SK-N-SH (cell line): ENCODE measurements around the gene LMF1. TPM values are rescaled to one million over a fixed set of nuclear protein-coding genes. Genes with fewer than 3 reads are reported as not detected.

ENCODE experiments used
- CTCF ChIA-PET: fragments of 300-600, 350-600 bp; formaldehyde crosslinking; extraction: SDS; loops from one replicate; lab custom pipeline; 2021; lab: Yijun Ruan, JAX
- POLR2A ChIA-PET: fragments of 350-600 bp; sonication (Branson Sonifier 250); formaldehyde crosslinking; extraction: SDS; loops from one replicate; lab custom pipeline; 2020; ENCODE audit warnings: antibody characterized with exemption, inconsistent platforms; lab: Yijun Ruan, JAX
- DNase-seq: peaks from one replicate; pipeline ENCODE4 v3.0.0; 2012
- H2AFZ ChIP-seq: fragments of 200-600 bp; sonication (generic); 2 replicates; pipeline ENCODE4 v1.8.1; 2016; ENCODE audit warnings: antibody characterized with exemption, mild to moderate bottlenecking, low read depth
- H3F3A ChIP-seq: fragments of 200-600 bp; sonication (generic); replicated peaks from 2 replicates; pipeline ENCODE3; 2016; ENCODE audit warnings: antibody characterized with exemption, mild to moderate bottlenecking; ENCODE audit not compliant: insufficient read depth
- H3K27ac ChIP-seq, 2 experiments: fragments of 200-500 bp in 1 of 2; fragments of 200-600 bp in 1 of 2; sonication (Bioruptor generic) in 1 of 2; sonication (generic), shearing (Covaris generic) in 1 of 2; 2 replicates each; pipeline versions ENCODE4 v1.5.1 to v1.6.1; 2014 to 2016; ENCODE audit warnings: low read depth in 2 of 2, inconsistent platforms in 1 of 2, low read length in 1 of 2, mild to moderate bottlenecking in 1 of 2, mixed read lengths in 1 of 2
- H3K27me3 ChIP-seq: fragments of 200-600 bp; sonication (generic), shearing (Covaris generic); 2 replicates; pipeline ENCODE4 v1.6.1; 2016; ENCODE audit warnings: mixed run types; ENCODE audit not compliant: insufficient read depth
- H3K36me3 ChIP-seq, 2 experiments: fragments of 200-500 bp in 1 of 2; fragments of 200-600 bp in 1 of 2; sonication (Bioruptor generic) in 1 of 2; sonication (generic) in 1 of 2; replicated peaks in 1 of 2; 2 replicates each; pipeline versions ENCODE3 to v1.5.1; 2014 to 2016; ENCODE audit warnings: low read length in 1 of 2, mild to moderate bottlenecking in 1 of 2; ENCODE audit not compliant: insufficient read depth in 2 of 2, control insufficient read depth in 1 of 2
- H3K4me1 ChIP-seq, 2 experiments: fragments of 200-500 bp in 1 of 2; fragments of 200-600 bp in 1 of 2; sonication (Bioruptor generic) in 1 of 2; sonication (generic), shearing (Covaris generic) in 1 of 2; 2 replicates each; pipeline versions ENCODE4 v1.5.1 to v1.6.1; 2014 to 2016; ENCODE audit warnings: low read depth in 1 of 2, low read length in 1 of 2, mixed run types in 1 of 2; ENCODE audit not compliant: insufficient read depth in 2 of 2, control insufficient read depth in 1 of 2
- H3K4me2 ChIP-seq: fragments of 200-600 bp; sonication (generic), shearing (Covaris generic); 2 replicates; pipeline ENCODE4 v1.6.1; 2017; ENCODE audit warnings: mixed run types
- H3K4me3 ChIP-seq, 2 experiments: fragments of 200-500 bp in 1 of 2; fragments of 200-600 bp in 1 of 2; sonication (Bioruptor generic) in 1 of 2; sonication (generic), shearing (Covaris generic) in 1 of 2; 2 replicates each; pipeline versions ENCODE4 v1.5.1 to v1.8.1; 2014 to 2016; ENCODE audit warnings: low read depth in 2 of 2, inconsistent platforms in 1 of 2, low read length in 1 of 2, mild to moderate bottlenecking in 1 of 2, mixed read lengths in 1 of 2, moderate library complexity in 1 of 2
- H3K79me2 ChIP-seq: fragments of 200-600 bp; sonication (generic); 2 replicates; pipeline ENCODE4 v1.8.1; 2017; ENCODE audit warnings: mild to moderate bottlenecking; ENCODE audit not compliant: insufficient read depth
- H3K9ac ChIP-seq: fragments of 200-600 bp; sonication (generic); 2 replicates; pipeline ENCODE4 v1.6.1; 2017; ENCODE audit warnings: mixed run types
- H3K9me2 ChIP-seq: fragments of 200-600 bp; sonication (generic); 2 replicates; pipeline ENCODE4 v1.6.1; 2017; ENCODE audit warnings: mixed run types
- H3K9me3 ChIP-seq: fragments of 200-600 bp; sonication (generic); 2 replicates; pipeline ENCODE4 v1.6.1; 2017; ENCODE audit warnings: mixed run types, mild to moderate bottlenecking, moderate library complexity
- H4K20me1 ChIP-seq: fragments of 200-600 bp; sonication (generic); 2 replicates; pipeline ENCODE4 v1.6.1; 2017; ENCODE audit warnings: mild to moderate bottlenecking, mixed run types; ENCODE audit not compliant: insufficient read depth
- CTCF ChIP-seq: fragments of 200-600 bp; sonication (generic); IDR thresholded peaks from 2 replicates; pipeline ENCODE4 v1.6.1; 2017; ENCODE audit warnings: antibody characterized with exemption, mild to moderate bottlenecking, moderate library complexity
- FOSL2 ChIP-seq: IDR thresholded peaks from 2 replicates; pipeline ENCODE4 v1.4.0; 2012; ENCODE audit warnings: low read depth, mild to moderate bottlenecking, moderate library complexity, borderline replicate concordance
- FOXJ3 ChIP-seq: sonication (generic); formaldehyde crosslinking; IDR thresholded peaks from 2 replicates; pipeline ENCODE4 v1.5.1; 2020; ENCODE audit warnings: mild to moderate bottlenecking, missing genetic modification reagents
- FOXM1 ChIP-seq: IDR thresholded peaks from 2 replicates; pipeline ENCODE4 v1.4.0; 2012; ENCODE audit warnings: low read depth, mild to moderate bottlenecking
- IRF3 ChIP-seq: fragments of 150-350 bp; IDR thresholded peaks from 2 replicates; pipeline ENCODE4 v1.6.1; 2016; ENCODE audit warnings: mild to moderate bottlenecking, low read depth, low read length
- MAX ChIP-seq: IDR thresholded peaks from 2 replicates; pipeline ENCODE4 v1.4.0; 2012; ENCODE audit warnings: low read depth
- MEF2A ChIP-seq: IDR thresholded peaks from 2 replicates; pipeline ENCODE4 v1.4.0; 2012; ENCODE audit warnings: low read depth, borderline replicate concordance
- NFIC ChIP-seq: IDR thresholded peaks from 2 replicates; pipeline ENCODE4 v1.4.0; 2012; ENCODE audit warnings: borderline replicate concordance
- PBX3 ChIP-seq: IDR thresholded peaks from 2 replicates; pipeline ENCODE4; 2012
- RCOR1 ChIP-seq: fragments of 150-350 bp; IDR thresholded peaks from 2 replicates; pipeline ENCODE4 v1.6.1; 2017; ENCODE audit warnings: antibody characterized with exemption, low read length
- REST ChIP-seq: IDR thresholded peaks from 2 replicates; pipeline ENCODE4 v1.6.1; 2012; ENCODE audit warnings: mild to moderate bottlenecking, low read depth, low read length, moderate library complexity
- SIN3A ChIP-seq: IDR thresholded peaks from 2 replicates; pipeline ENCODE4 v1.6.1; 2012; ENCODE audit warnings: low read depth, mild to moderate bottlenecking, low read length, moderate library complexity, borderline replicate concordance
- USF1 ChIP-seq: IDR thresholded peaks from 2 replicates; pipeline ENCODE4 v1.4.0; 2012; ENCODE audit warnings: low read depth, borderline replicate concordance
- USF2 ChIP-seq: fragments of 150-350 bp; IDR thresholded peaks from 2 replicates; pipeline ENCODE4 v1.6.1; 2017; ENCODE audit warnings: antibody characterized with exemption, low read length, low read depth, borderline replicate concordance
- WGBS: methylation state at CpG from one replicate; pipeline ENCODE4 v1.1.6; 2017; ENCODE audit warnings: low lambda C conversion rate; 5-methylcytosine and 5-hydroxymethylcytosine counted together
- polyA plus RNA-seq, 3 experiments: library from polyadenylated mRNA; depleted of rRNA; stranded (reverse); fragments of >200 nt; gene quantifications; 2 replicates each; pipeline ENCODE4 v1.2.3, GENCODE V29; 2012

The LMF1 gene
- polyA plus RNA-seq, 1 of the 3 experiments (the other 2 are of a cell fraction) = 5.7 TPM

GRCh38 chr16:824194-824593 lies 146.6 kb downstream of the LMF1 start (continued):
- TF ChIP-seq USF2 = no peak
- no peak for TF ChIP-seq IRF3
- TF ChIP-seq, all 33 proteins: peak for 0

GRCh38 chr16:822909-823297 lies 147.9 kb downstream of the LMF1 start:
- Histone ChIP-seq H3K9me2 (no peaks in the 10 kb centered on the region), H2AFZ (no peak overlapping the region), H3K27ac (no peak overlapping the region), H3K27me3 (peaks cover 64% of the 10 kb centered on the region), H4K20me1 (no peaks in the 10 kb centered on the region), H3K4me1 (peaks cover 0 to 5% of the 10 kb centered on the region in 2 experiments; a peak in 2 of 4 replicates), H3K4me3 (no peak overlapping the region), H3K36me3 (no peaks in the 10 kb centered on the region), H3K4me2 (no peak overlapping the region), H3K9ac (no peak overlapping the region), H3K9me3 (no peaks in the 10 kb centered on the region), H3F3A (no peaks in the 10 kb centered on the region), H3K79me2 (no peaks in the 10 kb centered on the region)
- DNase-seq = no peak
- TF ChIP-seq FOXJ3 (CRISPR knock-in tag) (no peak), PBX3 (no peak)
- CTCF ChIA-PET = no interaction called here
- 66% methylated on average over 9 of the region's 9 CpGs for WGBS
- POLR2A ChIA-PET = no interaction called here

- no peak overlapping the region for H3K4me2 ChIP-seq
- H2AFZ ChIP-seq = no peak overlapping the region
- H4K20me1 ChIP-seq = no peaks in the 10 kb centered on the region
- no peaks in the 10 kb centered on the region for H3K9me3 ChIP-seq
- peaks cover 0 to 5% of the 10 kb centered on the region in 2 experiments; a peak in 2 of 4 replicates for H3K4me1 ChIP-seq
- POLR2A ChIA-PET = no interaction called here
- no peak for DNase-seq
- H3K27ac ChIP-seq = no peak overlapping the region
- H3K9ac ChIP-seq = no peak overlapping the region
- peaks cover 67% of the 10 kb centered on the region for H3K27me3 ChIP-seq
- H3K36me3 ChIP-seq = no peaks in the 10 kb centered on the region
- H3K9me2 ChIP-seq = no peaks in the 10 kb centered on the region
- no peaks in the 10 kb centered on the region for H3K79me2 ChIP-seq
- H3K4me3 ChIP-seq = no peak overlapping the region
- CTCF ChIA-PET = interaction anchor here (0.8 to 1.2 kb wide), 3 partner anchors 231 to 281 kb away, joined by 3 read pairs; no protein-coding TSS in a partner anchor
- 35% methylated on average over 16 of the region's 21 CpGs for WGBS
- H3F3A ChIP-seq = no peaks in the 10 kb centered on the region
- TF ChIP-seq FOSL2 = no peak
- no peak for TF ChIP-seq MEF2A
- TF ChIP-seq MAX = no peak
- TF ChIP-seq NFIC = no peak
- no peak for TF ChIP-seq FOXM1
- no peak for TF ChIP-seq REST
- no peak for TF ChIP-seq SIN3A
- TF ChIP-seq FOXJ3 (CRISPR knock-in tag) = no peak
- TF ChIP-seq CTCF = no peak
- no peak for TF ChIP-seq RCOR1
- TF ChIP-seq USF1 = no peak
Measured at GRCh38 chr16:822174-822908, 148.4 kb downstream of the LMF1 start.
